Activated naive CD8-positive, alpha-beta T cell treated with anti-CD3 and anti-CD28 coated beads, Interleukin-2, amount 50 U/mL, for 24 hours (primary cell): ENCODE measurements around the gene NFIA.
"Not testable (repeated sequence)": the region's sequence is repeated elsewhere in the genome, so short reads cannot be mapped to it uniquely, and the experiment has no call there.

Source experiments
- ATAC-seq: fragments of 150-1000 bp; cut with Tn5 transposase; one replicate; pipeline ENCODE4 v1.10.0; 2021
- DNase-seq: peaks from one replicate; pipeline ENCODE4 v3.0.0; 2021
- H3K27ac Mint-ChIP-seq: one replicate; pipeline ENCODE4 v1.8.0; 2021; ENCODE audit warnings: mild to moderate bottlenecking, mixed read lengths
- H3K27me3 Mint-ChIP-seq: one replicate; pipeline ENCODE4 v1.8.0; 2021; ENCODE audit warnings: mixed read lengths
- H3K36me3 Mint-ChIP-seq: one replicate; pipeline ENCODE4 v1.8.0; 2021; ENCODE audit warnings: low read depth, mixed read lengths
- H3K4me1 Mint-ChIP-seq: one replicate; pipeline ENCODE4 v1.8.0; 2021; ENCODE audit warnings: mixed read lengths
- H3K4me3 Mint-ChIP-seq: one replicate; pipeline ENCODE4 v1.8.0; 2021; ENCODE audit warnings: mild to moderate bottlenecking, moderate library complexity, mixed read lengths
- H3K9me3 Mint-ChIP-seq: one replicate; pipeline ENCODE4 v1.8.0; 2021; ENCODE audit warnings: mixed read lengths

Gene NFIA

GRCh38 chr1:61273167-61273705, 190.9 kb downstream of the NFIA start:
- H3K27me3 Mint-ChIP-seq, result no peaks in the 10 kb centered on the region
- no peak overlapping the region for H3K27ac Mint-ChIP-seq
- H3K4me3 Mint-ChIP-seq, result no peak overlapping the region
- H3K4me1 Mint-ChIP-seq, result peaks cover 17% of the 10 kb centered on the region
- no peaks in the 10 kb centered on the region for H3K36me3 Mint-ChIP-seq
- H3K9me3 Mint-ChIP-seq, result no peaks in the 10 kb centered on the region
- ATAC-seq, result no peak
- no peak for DNase-seq

GRCh38 chr1:61273861-61274260, 191.5 kb downstream of the NFIA start:
- Mint-ChIP-seq H3K27me3 (no peaks in the 10 kb centered on the region), H3K9me3 (no peaks in the 10 kb centered on the region), H3K4me3 (no peak overlapping the region), H3K4me1 (peaks cover 17% of the 10 kb centered on the region), H3K36me3 (no peaks in the 10 kb centered on the region), H3K27ac (no peak overlapping the region)
- ATAC-seq, result no peak
- no peak for DNase-seq

- H3K27me3 Mint-ChIP-seq, result no peaks in the 10 kb centered on the region
- no peaks in the 10 kb centered on the region for H3K36me3 Mint-ChIP-seq
- DNase-seq, result no peak
- peaks cover 15% of the 10 kb centered on the region for H3K4me1 Mint-ChIP-seq
- no peak overlapping the region for H3K27ac Mint-ChIP-seq
- no peaks in the 10 kb centered on the region for H3K9me3 Mint-ChIP-seq
- no peak overlapping the region for H3K4me3 Mint-ChIP-seq
- no peak for ATAC-seq
These were observed 192.6 kb downstream of the NFIA start for GRCh38 chr1:61274939-61275338.

- Mint-ChIP-seq H3K9me3 (no peaks in the 10 kb centered on the region), H3K27me3 (no peaks in the 10 kb centered on the region), H3K4me1 (peaks cover 6% of the 10 kb centered on the region), H3K36me3 (no peaks in the 10 kb centered on the region), H3K27ac (no peak overlapping the region), H3K4me3 (no peak overlapping the region)
- DNase-seq, result no peak
- no peak for ATAC-seq
These were observed 193.9 kb downstream of the NFIA start for GRCh38 chr1:61276246-61276645.

DNA sequence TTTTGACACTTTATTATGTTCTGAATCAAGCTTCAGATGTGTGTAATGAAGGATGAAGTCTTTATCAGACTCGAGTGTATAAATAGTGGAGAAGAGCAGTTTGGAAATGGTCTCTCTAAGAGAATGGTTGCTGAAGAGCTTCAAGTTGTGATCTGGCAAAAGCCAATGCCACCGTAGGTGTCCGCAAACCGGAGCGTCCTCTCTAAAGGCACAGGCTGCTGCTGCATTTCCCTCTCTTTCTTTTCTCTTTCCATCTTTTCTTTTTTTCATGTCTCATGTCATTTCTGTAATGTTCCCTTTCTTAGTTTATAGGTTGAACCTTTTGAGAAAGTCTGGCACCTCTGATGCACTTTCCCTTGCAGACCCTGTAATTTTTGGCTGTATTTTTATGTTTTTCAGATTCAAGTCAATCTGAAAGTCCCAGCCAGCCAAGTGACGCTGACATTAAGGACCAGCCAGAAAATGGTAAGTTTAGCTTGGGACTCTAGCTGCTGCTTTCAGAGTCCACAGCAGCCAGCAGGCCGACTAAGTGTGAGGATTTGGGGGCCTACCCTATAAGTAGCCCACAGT, 194.8 kb downstream of the NFIA start:
- no peaks in the 10 kb centered on the region for H3K9me3 Mint-ChIP-seq
- H3K36me3 Mint-ChIP-seq, result no peaks in the 10 kb centered on the region
- no peak overlapping the region for H3K4me3 Mint-ChIP-seq

DNA sequence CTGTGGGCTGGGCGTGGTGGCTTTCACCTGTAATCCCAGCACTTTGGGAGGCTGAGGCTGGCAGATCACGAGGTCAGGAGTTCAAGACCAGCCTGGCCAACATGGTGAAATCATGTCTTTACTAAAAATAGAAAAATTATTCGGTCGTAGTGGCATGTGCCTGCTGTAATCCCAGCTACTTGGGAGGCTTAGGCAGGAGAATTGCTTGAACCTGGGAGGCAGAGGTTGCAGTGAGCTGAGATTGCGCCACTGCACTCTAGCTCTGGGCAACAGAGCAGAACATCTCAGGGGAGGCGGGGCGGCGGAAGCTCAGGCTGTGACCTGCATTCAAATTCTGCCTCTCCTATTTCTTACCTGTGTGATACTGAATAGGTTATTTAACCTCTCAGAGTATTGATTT, 196.1 kb downstream of the NFIA start:
- not testable (repeated sequence) for H3K4me3 Mint-ChIP-seq, ATAC-seq, H3K27me3 Mint-ChIP-seq, H3K9me3 Mint-ChIP-seq, H3K36me3 Mint-ChIP-seq, H3K4me1 Mint-ChIP-seq, DNase-seq, H3K27ac Mint-ChIP-seq

More for the DNA sequence above, 194.8 kb downstream of the NFIA start:
- no peak for ATAC-seq
- no peak overlapping the region for H3K27ac Mint-ChIP-seq
- DNase-seq, result no peak
- H3K27me3 Mint-ChIP-seq, result no peaks in the 10 kb centered on the region
- H3K4me1 Mint-ChIP-seq, result no peaks in the 10 kb centered on the region

DNA sequence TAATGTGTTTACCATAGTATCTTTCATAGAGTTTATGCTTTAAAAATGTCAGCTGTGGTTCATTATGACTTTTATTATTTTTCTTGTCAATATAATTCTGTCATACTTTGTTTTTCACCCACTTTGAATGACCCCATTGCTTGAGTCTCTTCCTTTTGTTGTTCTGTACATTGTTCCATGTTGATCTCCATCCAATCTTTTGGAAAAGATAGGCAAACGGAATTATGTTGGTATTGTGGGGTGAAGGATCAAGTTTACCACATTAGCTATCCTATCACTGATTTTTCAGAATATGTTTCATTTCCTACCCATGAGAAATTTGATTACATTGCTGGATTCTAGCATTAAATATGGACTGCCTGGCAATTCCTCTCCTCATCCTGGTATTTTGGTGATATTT, 196.6 kb downstream of the NFIA start:
- H3K36me3 Mint-ChIP-seq, result no peaks in the 10 kb centered on the region
- DNase-seq, result no peak
- no peak overlapping the region for H3K4me3 Mint-ChIP-seq
- no peaks in the 10 kb centered on the region for H3K27me3 Mint-ChIP-seq
- no peaks in the 10 kb centered on the region for H3K4me1 Mint-ChIP-seq
- no peaks in the 10 kb centered on the region for H3K9me3 Mint-ChIP-seq
- no peak overlapping the region for H3K27ac Mint-ChIP-seq
- ATAC-seq, result no peak

DNA sequence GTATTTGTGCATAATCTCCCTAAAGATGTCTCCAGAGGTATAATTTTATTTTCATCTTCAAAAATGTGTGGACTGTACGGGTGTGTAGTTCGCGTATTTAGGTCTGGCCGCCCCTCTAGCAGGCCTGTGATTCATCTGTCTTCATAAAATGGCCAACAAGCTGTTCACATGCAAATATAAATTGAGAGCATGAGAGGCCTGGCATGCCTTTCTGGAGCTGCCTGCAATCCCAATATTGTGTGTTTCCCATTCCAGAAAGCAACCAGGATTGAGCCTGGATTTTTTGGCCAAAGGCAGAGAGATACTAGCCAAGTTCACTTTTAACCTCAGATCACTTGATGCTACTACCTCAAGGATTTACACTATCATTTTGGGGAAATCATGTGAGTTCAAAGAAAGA, 197.2 kb downstream of the NFIA start:
- H3K27me3 Mint-ChIP-seq, result no peaks in the 10 kb centered on the region
- no peaks in the 10 kb centered on the region for H3K9me3 Mint-ChIP-seq
- ATAC-seq, result no peak
- H3K4me1 Mint-ChIP-seq, result peaks cover 3% of the 10 kb centered on the region
- H3K36me3 Mint-ChIP-seq, result no peaks in the 10 kb centered on the region
- no peak for DNase-seq
- no peak overlapping the region for H3K27ac Mint-ChIP-seq
- H3K4me3 Mint-ChIP-seq, result no peak overlapping the region

GRCh38 chr1:61280452-61280851, 198.1 kb downstream of the NFIA start:
- Mint-ChIP-seq H3K36me3 (no peaks in the 10 kb centered on the region), H3K27me3 (no peaks in the 10 kb centered on the region), H3K27ac (no peak overlapping the region), H3K4me3 (no peak overlapping the region), H3K9me3 (no peaks in the 10 kb centered on the region), H3K4me1 (peaks cover 3% of the 10 kb centered on the region)
- ATAC-seq (no peak), DNase-seq (no peak)

- H3K4me1 Mint-ChIP-seq, result peaks cover 3% of the 10 kb centered on the region
- no peaks in the 10 kb centered on the region for H3K9me3 Mint-ChIP-seq
- H3K4me3 Mint-ChIP-seq, result no peak overlapping the region
- no peak overlapping the region for H3K27ac Mint-ChIP-seq
- no peaks in the 10 kb centered on the region for H3K36me3 Mint-ChIP-seq
- ATAC-seq, result no peak
- H3K27me3 Mint-ChIP-seq, result no peaks in the 10 kb centered on the region
- no peak for DNase-seq
These were observed 200.0 kb downstream of the NFIA start for GRCh38 chr1:61282387-61282786.

GRCh38 chr1:61284248-61284854, 202.0 kb downstream of the NFIA start:
- no peaks in the 10 kb centered on the region for H3K9me3 Mint-ChIP-seq
- H3K27ac Mint-ChIP-seq, result no peak overlapping the region
- H3K27me3 Mint-ChIP-seq, result no peaks in the 10 kb centered on the region
- no peak for DNase-seq
- H3K4me1 Mint-ChIP-seq, result peaks cover 3% of the 10 kb centered on the region
- H3K36me3 Mint-ChIP-seq, result no peaks in the 10 kb centered on the region
- no peak for ATAC-seq
- H3K4me3 Mint-ChIP-seq, result no peak overlapping the region

DNA sequence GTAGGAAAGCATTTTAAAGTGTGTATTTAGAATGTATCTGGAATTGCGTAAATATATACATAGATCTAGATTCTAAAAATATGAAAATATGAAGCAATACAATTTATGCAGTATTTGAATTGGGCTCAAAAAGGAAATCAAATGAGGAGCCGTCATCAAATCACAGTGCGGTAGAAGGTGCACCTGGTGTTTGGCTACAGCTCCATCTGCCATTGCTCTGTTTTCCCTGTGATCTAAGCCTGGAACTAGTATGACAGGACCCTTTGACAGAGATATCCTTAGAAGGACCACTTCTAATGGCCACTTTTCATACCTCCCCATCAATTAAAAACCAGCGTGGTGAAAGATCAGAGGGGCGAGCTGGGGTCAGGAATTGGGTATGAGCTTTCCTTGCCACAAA, 202.6 kb downstream of the NFIA start:
- no peaks in the 10 kb centered on the region for H3K9me3 Mint-ChIP-seq

DNA sequence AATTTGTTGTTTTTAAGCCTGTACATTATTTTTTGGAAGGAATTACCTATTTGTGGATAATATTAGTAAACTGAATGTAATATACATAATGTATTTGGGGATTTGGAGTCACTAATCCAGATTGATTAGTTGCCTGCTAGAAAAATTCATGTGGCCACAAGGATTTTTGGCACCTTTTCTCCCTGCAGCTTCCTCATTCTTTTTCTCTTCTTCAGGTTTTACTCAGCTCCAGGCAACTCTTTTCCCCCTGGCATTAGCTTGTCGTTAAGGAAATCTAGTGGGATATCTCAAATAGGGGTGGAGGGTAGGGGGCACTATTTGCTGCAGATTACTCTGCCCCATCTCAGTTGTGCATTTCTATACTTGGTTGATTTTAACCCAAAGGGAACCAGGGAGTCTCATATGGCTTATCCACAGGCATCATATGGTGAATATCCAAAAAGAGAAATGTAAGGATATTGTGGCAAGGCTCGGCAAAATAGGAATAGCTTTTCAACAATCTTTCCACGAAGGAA, 203.1 kb downstream of the NFIA start:
- ATAC-seq (no peak), DNase-seq (no peak)
- Mint-ChIP-seq H3K4me1 (peaks cover 3% of the 10 kb centered on the region), H3K27ac (no peak overlapping the region), H3K36me3 (no peaks in the 10 kb centered on the region), H3K4me3 (no peak overlapping the region), H3K9me3 (no peaks in the 10 kb centered on the region), H3K27me3 (no peaks in the 10 kb centered on the region)

More for the DNA sequence above, 202.6 kb downstream of the NFIA start:
- DNase-seq (no peak), ATAC-seq (no peak)
- Mint-ChIP-seq H3K4me1 (peaks cover 3% of the 10 kb centered on the region), H3K36me3 (no peaks in the 10 kb centered on the region), H3K27ac (no peak overlapping the region), H3K4me3 (no peak overlapping the region), H3K27me3 (no peaks in the 10 kb centered on the region)

- Mint-ChIP-seq H3K9me3 (no peaks in the 10 kb centered on the region), H3K27me3 (no peaks in the 10 kb centered on the region), H3K36me3 (no peaks in the 10 kb centered on the region), H3K4me3 (no peak overlapping the region), H3K4me1 (peaks cover 3% of the 10 kb centered on the region), H3K27ac (no peak overlapping the region)
- DNase-seq (no peak), ATAC-seq (no peak)
These were observed 204.7 kb downstream of the NFIA start for GRCh38 chr1:61287014-61287413.

GRCh38 chr1:61287734-61288133, 205.4 kb downstream of the NFIA start:
- peaks cover under 1% of the 10 kb centered on the region for H3K27me3 Mint-ChIP-seq
- H3K9me3 Mint-ChIP-seq, result no peaks in the 10 kb centered on the region
- DNase-seq, result no peak
- H3K27ac Mint-ChIP-seq, result no peak overlapping the region
- H3K4me3 Mint-ChIP-seq, result no peak overlapping the region
- ATAC-seq, result no peak
- H3K4me1 Mint-ChIP-seq, result peaks cover 3% of the 10 kb centered on the region
- no peaks in the 10 kb centered on the region for H3K36me3 Mint-ChIP-seq
